Thymus (tissue), 11 donors: ENCODE results near the gene ZNF48. TPM values are rescaled to one million over a fixed set of nuclear protein-coding genes. Genes with fewer than 3 reads are reported as not detected.

Experiments
- DNase-seq, 9 donors: peaks; one replicate each; pipeline ENCODE4 v3.0.0-alpha.2; 2013; ENCODE audit warnings: low spot score in 9 of 9, low read depth in 6 of 9, missing footprints in 1 of 9
- H3K27ac ChIP-seq, 2 donors: one replicate each; pipeline ENCODE4 v1.5.1; 2013; ENCODE audit warnings: control low read depth in 1 of 2, low read depth in 1 of 2, low read length in 1 of 2, mild to moderate bottlenecking in 1 of 2, moderate library complexity in 1 of 2
- H3K27me3 ChIP-seq, 2 donors: one replicate each; pipeline ENCODE4 v1.5.1; 2013; ENCODE audit warnings: low read length in 1 of 2; ENCODE audit not compliant: control insufficient read depth in 2 of 2, insufficient read depth in 1 of 2
- H3K36me3 ChIP-seq, 2 donors: one replicate each; pipeline ENCODE4 v1.5.1; 2013; ENCODE audit warnings: low read length in 1 of 2, mild to moderate bottlenecking in 1 of 2, moderate library complexity in 1 of 2; ENCODE audit not compliant: control insufficient read depth in 2 of 2, insufficient read depth in 2 of 2
- H3K4me1 ChIP-seq, 2 donors: one replicate each; pipeline ENCODE4 v1.5.1; 2013; ENCODE audit warnings: low read length in 2 of 2; ENCODE audit not compliant: control insufficient read depth in 2 of 2, insufficient read depth in 2 of 2
- H3K4me3 ChIP-seq, 2 donors: one replicate each; pipeline ENCODE4 v1.5.1; 2013; ENCODE audit warnings: low read length in 2 of 2, control low read depth in 1 of 2, mild to moderate bottlenecking in 1 of 2
- H3K9me3 ChIP-seq, 2 donors: one replicate each; pipeline ENCODE4 v1.5.1; 2013; ENCODE audit warnings: low read length in 1 of 2, mild to moderate bottlenecking in 1 of 2; ENCODE audit not compliant: control insufficient read depth in 2 of 2, insufficient read depth in 1 of 2
- WGBS: extraction: QIAGEN DNeasy Blood & Tissue Kit; methylation state at CpG from one replicate; pipeline ENCODE4 v1.1.7; 2013; 5-methylcytosine and 5-hydroxymethylcytosine counted together
- polyA plus RNA-seq: library from polyadenylated mRNA; stranded (reverse); fragments of 200-250 nt; gene quantifications from one replicate; pipeline ENCODE4 v1.2.3, GENCODE V29; 2013
- total RNA-seq: library from RNA; stranded (reverse); fragments of 120-200 nt; gene quantifications from one replicate; pipeline ENCODE4 v1.2.4, GENCODE V29; 2013
- donor health status: healthy.

The ZNF48 gene
- total and polyA plus RNA-seq, 2 donors = 5.9 to 12.9 TPM

- H3K27me3 ChIP-seq = no peaks in the 10 kb centered on the region
- DNase-seq = no peak
- H3K27ac ChIP-seq = peak overlapping the region in 1 of 2 donors; percentile 36
- H3K4me3 ChIP-seq = no peak overlapping the region
- peaks cover 8 to 28% of the 10 kb centered on the region in 2 donors for H3K4me1 ChIP-seq
- H3K36me3 ChIP-seq = peaks cover 35 to 50% of the 10 kb centered on the region in 2 donors
- 97% methylated on average over 11 of the region's 11 CpGs for WGBS
- H3K9me3 ChIP-seq = peaks cover 0 to 3% of the 10 kb centered on the region in 2 donors
These were observed 43.4 kb upstream of the ZNF48 start for GRCh38 chr16:30351586-30352419.

DNA sequence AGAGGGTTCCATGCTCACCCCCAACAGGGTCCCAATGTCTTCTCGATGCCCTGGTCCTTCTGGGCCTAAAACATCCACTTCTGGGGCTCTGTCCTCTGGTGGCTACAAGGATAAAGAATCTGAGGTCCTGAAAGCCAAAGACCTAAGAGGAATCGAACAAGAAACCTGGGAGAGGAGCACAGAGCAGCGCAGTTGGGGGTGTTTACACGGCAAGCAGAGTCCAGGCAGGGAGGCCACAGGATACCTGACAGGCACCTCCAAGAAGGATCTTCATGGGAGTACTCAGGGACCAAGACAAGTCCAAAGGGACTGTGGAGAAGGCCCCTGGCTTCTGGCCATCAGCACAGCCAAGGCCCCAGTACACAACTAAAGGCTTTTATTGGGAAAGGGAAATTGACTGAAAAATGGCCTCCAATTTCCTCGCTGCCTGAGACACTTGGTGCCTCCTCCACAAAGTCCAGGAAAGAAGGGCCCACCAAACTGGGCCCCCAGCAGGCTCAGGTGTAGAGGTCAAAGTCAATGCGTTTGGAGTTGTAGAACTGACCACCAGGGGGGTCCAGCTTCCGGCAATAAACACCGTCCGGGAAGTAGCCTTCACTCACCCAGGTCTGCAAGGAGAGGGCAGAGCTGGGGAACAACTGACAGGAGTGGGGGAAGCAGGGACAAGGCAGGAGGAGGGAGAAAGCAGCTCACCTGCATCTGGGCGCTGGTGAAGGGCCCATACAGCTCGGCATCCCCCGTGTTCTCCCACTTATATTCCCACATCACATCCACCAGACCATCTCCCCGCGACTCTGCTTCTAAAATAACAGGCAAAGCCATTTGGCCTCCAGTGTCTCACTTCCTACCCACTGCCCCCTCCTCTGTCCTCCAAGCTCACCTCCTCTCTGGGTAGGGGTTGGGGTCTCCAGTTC, 42.5 kb upstream of the ZNF48 start:
- WGBS = 97% methylated on average over 14 of the region's 14 CpGs
- Histone ChIP-seq H3K4me1 (peaks cover 8 to 30% of the 10 kb centered on the region in 2 donors), H3K36me3 (peaks cover 44 to 59% of the 10 kb centered on the region in 2 donors), H3K27me3 (no peaks in the 10 kb centered on the region), H3K9me3 (no peaks in the 10 kb centered on the region), H3K4me3 (no peak overlapping the region), H3K27ac (no peak overlapping the region)
- no peak for DNase-seq

- 97% methylated on average over 23 of the region's 23 CpGs for WGBS
- H3K4me1 ChIP-seq = peaks cover 8 to 30% of the 10 kb centered on the region in 2 donors
- no peak for DNase-seq
- no peaks in the 10 kb centered on the region for H3K27me3 ChIP-seq
- peaks cover 52 to 68% of the 10 kb centered on the region in 2 donors for H3K36me3 ChIP-seq
- no peaks in the 10 kb centered on the region for H3K9me3 ChIP-seq
- H3K4me3 ChIP-seq = no peak overlapping the region
- H3K27ac ChIP-seq = no peak overlapping the region
These were observed 41.6 kb upstream of the ZNF48 start for GRCh38 chr16:30353438-30354129.

DNA sequence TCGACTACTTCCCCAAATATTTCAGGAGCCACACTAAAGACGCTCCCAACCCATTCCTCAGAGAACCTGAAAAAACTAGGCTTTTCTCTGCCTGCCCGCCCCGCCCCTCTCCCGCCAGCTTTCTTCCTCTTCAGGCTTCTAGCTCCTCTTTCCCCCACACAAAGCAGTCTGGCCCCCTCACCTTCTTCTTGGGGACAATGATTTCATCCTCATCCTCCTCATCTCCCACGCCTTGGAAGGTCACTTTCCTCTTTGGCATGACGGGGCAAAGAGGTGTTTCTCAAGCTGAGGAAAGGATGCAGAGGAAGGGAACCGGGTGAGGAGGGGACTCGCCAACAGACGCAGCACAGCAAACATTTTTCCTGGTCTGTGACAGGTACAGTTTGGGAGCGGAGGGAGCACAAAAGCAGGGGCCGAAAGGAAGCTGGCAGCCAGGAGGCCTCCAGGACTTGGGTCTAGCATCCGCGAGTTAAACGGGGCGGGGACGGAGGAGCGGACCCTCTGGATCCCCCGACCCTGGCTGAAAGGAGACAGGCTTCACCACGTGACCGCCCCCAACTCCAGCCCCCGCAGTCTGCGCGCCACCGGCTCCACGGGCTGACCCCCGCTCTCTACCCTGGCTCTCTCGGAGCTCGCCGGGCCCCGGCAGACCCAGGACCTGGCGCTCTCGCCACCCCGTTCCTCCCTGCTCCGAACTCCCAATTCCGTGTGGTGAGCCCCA, 40.6 kb upstream of the ZNF48 start:
- 3% methylated on average over 36 of the region's 36 CpGs for WGBS
- no peak for DNase-seq
- H3K36me3 ChIP-seq = peaks cover 62 to 77% of the 10 kb centered on the region in 2 donors
- H3K4me3 ChIP-seq = peak overlapping the region; percentile 93 to 100
- H3K9me3 ChIP-seq = no peaks in the 10 kb centered on the region
- peaks cover 8 to 30% of the 10 kb centered on the region in 2 donors for H3K4me1 ChIP-seq
- H3K27ac ChIP-seq = peak overlapping the region; percentile 70 to 90
- H3K27me3 ChIP-seq = no peaks in the 10 kb centered on the region

- H3K36me3 ChIP-seq = peaks cover 67 to 77% of the 10 kb centered on the region in 2 donors
- WGBS = under 1% methylated on average over 45 of the region's 45 CpGs
- peaks cover 8 to 30% of the 10 kb centered on the region in 2 donors for H3K4me1 ChIP-seq
These were observed 39.9 kb upstream of the ZNF48 start, which contains the start of gene CD2BP2 for GRCh38 chr16:30355144-30355953. TSS of gene CD2BP2 (minus strand) at chr16:30355308. CDS start at chr16:30354681, 627 bp downstream.

GRCh38 chr16:30355954-30356308, 39.3 kb upstream of the ZNF48 start:
- Histone ChIP-seq H3K36me3 (peaks cover 66 to 77% of the 10 kb centered on the region in 2 donors), H3K27ac (peak overlapping the region; percentile 67 to 81), H3K9me3 (no peaks in the 10 kb centered on the region), H3K4me3 (peak overlapping the region; percentile 93 to 100), H3K4me1 (peaks cover 8 to 30% of the 10 kb centered on the region in 2 donors), H3K27me3 (no peaks in the 10 kb centered on the region)
- 61% methylated on average over 7 of the region's 7 CpGs for WGBS
- DNase-seq = no peak

More at GRCh38 chr16:30355144-30355953, 39.9 kb upstream of the ZNF48 start, which contains the start of gene CD2BP2:
- Histone ChIP-seq H3K9me3 (no peaks in the 10 kb centered on the region), H3K27me3 (no peaks in the 10 kb centered on the region), H3K27ac (peak within 1 kb of the TSS; percentile 81 to 90), H3K4me3 (peak within 1 kb of the TSS; percentile 93 to 100)
- DNase-seq = peak; percentile 81 to 95 (median 88)

DNA sequence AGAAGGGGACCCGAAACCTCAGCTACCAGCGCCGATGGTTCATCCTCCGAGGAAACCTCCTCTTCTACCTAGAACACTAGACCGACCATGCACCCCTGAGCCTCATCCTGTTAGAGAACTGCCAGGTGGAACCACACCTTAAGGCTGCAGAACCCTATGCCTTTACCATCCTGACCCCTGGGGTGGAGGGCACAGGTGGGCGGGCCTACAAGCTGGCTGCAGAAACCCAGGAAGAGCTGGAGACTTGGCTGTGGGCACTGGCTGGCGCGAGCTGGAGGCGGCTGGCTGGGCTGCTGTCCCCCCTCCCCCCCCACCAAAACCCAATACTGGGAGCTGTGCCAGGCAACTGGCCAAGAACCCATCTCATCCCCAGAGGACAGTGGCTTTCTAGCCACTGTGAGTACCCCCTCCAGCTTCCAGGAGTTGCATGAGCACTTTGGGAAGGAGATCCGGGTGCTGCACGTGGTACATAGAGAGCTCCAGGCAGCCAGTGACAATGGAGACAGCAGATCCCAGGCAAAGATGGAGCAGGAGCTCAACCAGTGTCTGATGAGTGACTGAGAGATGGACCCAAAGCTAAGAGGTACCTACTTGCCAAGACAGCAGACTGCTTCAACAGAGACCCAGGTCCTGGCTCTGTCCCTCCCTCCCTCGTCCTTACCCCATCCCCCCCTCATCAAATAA, 38.7 kb upstream of the ZNF48 start:
- Histone ChIP-seq H3K27ac (peak overlapping the region; percentile 10 to 81), H3K4me1 (peaks cover 8 to 30% of the 10 kb centered on the region in 2 donors), H3K9me3 (no peaks in the 10 kb centered on the region), H3K4me3 (no peak overlapping the region), H3K36me3 (peaks cover 65 to 75% of the 10 kb centered on the region in 2 donors), H3K27me3 (no peaks in the 10 kb centered on the region)
- 94% methylated on average over 12 of the region's 12 CpGs for WGBS
- DNase-seq = no peak
